GM20431 (cell line): ENCODE results near the gene ZNF2.
"Not testable (repeated sequence)": the region's sequence is repeated elsewhere in the genome, so short reads cannot be mapped to it uniquely, and the experiment has no call there.

Experiments
- in situ Hi-C: fragments of 300-500 bp; cut with MseI, MboI; formaldehyde crosslinking; loops from one replicate; pipeline ENCODE4 v1.15.0; 2020; ENCODE audit warnings: low sequenced_read_pairs; ENCODE audit not compliant: unreplicated experiment

Gene ZNF2

GRCh38 chr2:95165371-95166064 is at the start of gene ZNF2:
ZNF2 (plus strand) TSS chr2:95165809; CDS start chr2:95176227, 10,418 bp downstream.
- in situ Hi-C loops = no loop called here

- in situ Hi-C loops = no loop called here
Measured at GRCh38 chr2:95121093-95121406, 44.6 kb upstream of the ZNF2 start.

GRCh38 chr2:95121407-95122196 is 44.0 kb upstream of the ZNF2 start, which contains the start of gene MRPS5:
MRPS5 (minus strand) TSS chr2:95121808; CDS start chr2:95121791, 17 bp downstream.
- in situ Hi-C loops = no loop called here

GRCh38 chr2:95122197-95122551 is 43.4 kb upstream of the ZNF2 start:
- in situ Hi-C loops = no loop called here

GRCh38 chr2:95138702-95139101 is 26.9 kb upstream of the ZNF2 start:
- in situ Hi-C loops = no loop called here

- in situ Hi-C loops = no loop called here
Measured at GRCh38 chr2:95143838-95144237, 21.8 kb upstream of the ZNF2 start.

- in situ Hi-C loops = no loop called here
Measured at GRCh38 chr2:95149397-95149984, 16.1 kb upstream of the ZNF2 start.

- in situ Hi-C loops = no loop called here
Measured at GRCh38 chr2:95158441-95158840, 7.2 kb upstream of the ZNF2 start.

- in situ Hi-C loops = no loop called here
Measured at GRCh38 chr2:95158891-95159619, 6.6 kb upstream of the ZNF2 start.

GRCh38 chr2:95159690-95160449 is 5.7 kb upstream of the ZNF2 start, which contains the start of gene ZNF514:
ZNF514 (minus strand) TSS chr2:95159848; CDS start chr2:95153253, 6,595 bp downstream.
- in situ Hi-C loops = no loop called here

- in situ Hi-C loops = no loop called here
Measured at GRCh38 chr2:95165030-95165370, 609 bp upstream of the ZNF2 start.

GRCh38 chr2:95166065-95166763 is 605 bp downstream of the ZNF2 start:
- in situ Hi-C loops = no loop called here

GRCh38 chr2:95171902-95172301 is 6.3 kb downstream of the ZNF2 start:
- in situ Hi-C loops = no loop called here

GRCh38 chr2:95174031-95174542 is 8.5 kb downstream of the ZNF2 start:
- in situ Hi-C loops = no loop called here

- in situ Hi-C loops = no loop called here
Measured at GRCh38 chr2:95179451-95179850, 13.8 kb downstream of the ZNF2 start.

- in situ Hi-C loops = no loop called here
Measured at GRCh38 chr2:95181774-95182173, 16.2 kb downstream of the ZNF2 start.

GRCh38 chr2:95185197-95185596 is 19.6 kb downstream of the ZNF2 start:
- in situ Hi-C loops = no loop called here

- in situ Hi-C loops = no loop called here
Measured at GRCh38 chr2:95185973-95186372, 20.4 kb downstream of the ZNF2 start.

- in situ Hi-C loops = not testable (repeated sequence)
Measured at GRCh38 chr2:95192956-95193355, 27.3 kb downstream of the ZNF2 start.
